HG03159 (cell line): ENCODE results near the gene CYTL1.
"Not testable (repeated sequence)": the region's sequence is repeated elsewhere in the genome, so short reads cannot be mapped to it uniquely, and the experiment has no call there.

Experiments used
- ATAC-seq: cut with Tn5 transposase; IDR thresholded peaks from one replicate; pipeline ENCODE4 v1.9.1; 2021; ENCODE audit warnings: mild to moderate bottlenecking, moderate library complexity; ENCODE audit not compliant: unreplicated experiment

Gene CYTL1

GRCh38 chr4:5034206-5034605 is 14.9 kb upstream of the CYTL1 start:
- no peak for ATAC-seq

- no peak for ATAC-seq
Observed at GRCh38 chr4:5033281-5033841, 14.1 kb upstream of the CYTL1 start.

- ATAC-seq = no peak
Observed at GRCh38 chr4:5032813-5033212, 13.6 kb upstream of the CYTL1 start.

GRCh38 chr4:5030927-5031326 is 11.7 kb upstream of the CYTL1 start:
- no peak for ATAC-seq

GRCh38 chr4:5030221-5030620 is 11.0 kb upstream of the CYTL1 start:
- no peak for ATAC-seq

GRCh38 chr4:5029447-5029846 is 10.2 kb upstream of the CYTL1 start:
- no peak for ATAC-seq

- no peak for ATAC-seq
Observed at GRCh38 chr4:5028480-5028879, 9.2 kb upstream of the CYTL1 start.

GRCh38 chr4:5027346-5027745 is 8.1 kb upstream of the CYTL1 start:
- ATAC-seq = no peak

- ATAC-seq = no peak
Observed at GRCh38 chr4:5026371-5026770, 7.1 kb upstream of the CYTL1 start.

GRCh38 chr4:5024673-5025072 is 5.4 kb upstream of the CYTL1 start:
- ATAC-seq = no peak

- no peak for ATAC-seq
Observed at GRCh38 chr4:5021546-5021945, 2.3 kb upstream of the CYTL1 start.

GRCh38 chr4:5020341-5020740 is 1.1 kb upstream of the CYTL1 start:
- ATAC-seq = no peak

GRCh38 chr4:5019796-5020195 is 538 bp upstream of the CYTL1 start:
- ATAC-seq = no peak

- ATAC-seq = no peak
Observed at GRCh38 chr4:5018603-5019002, 655 bp downstream of the CYTL1 start.

- no peak for ATAC-seq
Observed at GRCh38 chr4:5018096-5018495, 1.2 kb downstream of the CYTL1 start.

GRCh38 chr4:5014007-5014682 is 5.1 kb downstream of the CYTL1 start:
- ATAC-seq = no peak

- no peak for ATAC-seq
Observed at GRCh38 chr4:5012958-5013357, 6.3 kb downstream of the CYTL1 start.

- no peak for ATAC-seq
Observed at GRCh38 chr4:5012244-5012898, 6.9 kb downstream of the CYTL1 start.

- ATAC-seq = no peak
Observed at GRCh38 chr4:5010984-5011383, 8.3 kb downstream of the CYTL1 start.

GRCh38 chr4:5009796-5010195 is 9.5 kb downstream of the CYTL1 start:
- no peak for ATAC-seq

- not testable (repeated sequence) for ATAC-seq
Observed at GRCh38 chr4:5006932-5007331, 12.3 kb downstream of the CYTL1 start.

GRCh38 chr4:5004496-5004895 is 14.8 kb downstream of the CYTL1 start:
- no peak for ATAC-seq
